Vagina (tissue), 2 donors: ENCODE results near the gene MRPL3.

Source experiments
- POLR2A ChIP-seq, 2 donors: fragments of 450-650 bp; IDR thresholded peaks; one replicate each; pipeline ENCODE4 v1.6.1; 2017; ENCODE audit warnings: antibody characterized with exemption in 2 of 2, mild to moderate bottlenecking in 2 of 2, moderate library complexity in 2 of 2
- POLR2AphosphoS5 ChIP-seq, 2 donors: sonication (generic); formaldehyde crosslinking; IDR thresholded peaks; one replicate each; pipeline ENCODE4 v1.9.0; 2017; ENCODE audit warnings: antibody characterized with exemption in 2 of 2, mild to moderate bottlenecking in 2 of 2, low read depth in 1 of 2; ENCODE audit not compliant: insufficient read depth in 1 of 2

DNA sequence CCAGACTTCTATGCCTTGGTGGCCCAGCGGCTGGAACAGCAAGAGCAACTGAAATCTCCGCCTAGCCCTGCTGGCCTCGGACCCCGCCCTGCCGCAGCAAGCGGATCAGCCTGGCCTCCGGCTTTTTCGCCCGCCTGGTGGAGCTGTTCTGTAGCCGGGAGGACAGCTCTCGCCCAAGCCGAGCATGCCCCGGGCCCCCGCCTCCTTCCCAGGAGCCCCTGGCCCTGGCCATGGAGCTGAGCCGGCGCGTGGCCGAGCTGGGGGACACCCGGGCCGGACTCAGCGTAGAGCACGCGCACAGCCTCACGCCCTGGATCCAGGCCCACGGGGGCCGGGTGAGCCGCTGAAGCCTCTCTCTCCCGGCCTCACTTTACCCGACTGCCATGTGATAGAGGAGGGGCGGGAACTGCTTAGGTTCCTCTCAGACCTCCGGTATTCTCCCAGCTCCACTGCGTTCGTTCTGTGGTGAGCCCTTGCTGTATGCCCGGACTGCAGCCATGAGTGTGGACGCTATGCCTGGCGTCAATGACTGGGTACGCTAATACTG is 24.1 kb upstream of the MRPL3 start:
- no peak for TF ChIP-seq POLR2AphosphoS5 (IDR thresholded peaks at IDR 0.05; ENCODE audit: insufficient read depth in 1 of 2, low read depth in 1 of 2)
- TF ChIP-seq POLR2A (IDR thresholded peaks at IDR 0.05): no peak
